Activated B cell treated with CpG ODN at 0.5 μM for 24 hours (primary cell): ENCODE results near the gene MAP7D3. TPM values are rescaled to one million over a fixed set of nuclear protein-coding genes. Genes with fewer than 3 reads are reported as not detected.
"Not testable (repeated sequence)": the region's sequence is repeated elsewhere in the genome, so short reads cannot be mapped to it uniquely, and the experiment has no call there.

Experiments used
- ATAC-seq: fragments of 200-7000 bp; cut with Tn5 transposase; one replicate; pipeline ENCODE4 v1.10.0; 2021; ENCODE audit warnings: low read depth, mild to moderate bottlenecking, moderate library complexity
- CTCF ChIA-PET: fragments of 350-600 bp; sonication (Branson Sonifier 250); formaldehyde crosslinking; loops from one replicate; lab custom pipeline; 2021; ENCODE audit warnings: antibody characterized with exemption; lab: Charles Lee
- POLR2A ChIA-PET: fragments of 350-600 bp; sonication (Branson Sonifier 250); formaldehyde crosslinking; loops from one replicate; lab custom pipeline; 2021; ENCODE audit warnings: antibody characterized with exemption; lab: Charles Lee
- DNase-seq: peaks from one replicate; pipeline ENCODE4 v3.0.0; 2022
- H3K27ac Mint-ChIP-seq: one replicate; pipeline ENCODE4 v1.8.0; 2020; ENCODE audit warnings: mixed read lengths
- H3K27me3 Mint-ChIP-seq: one replicate; pipeline ENCODE4 v1.8.0; 2021; ENCODE audit warnings: mixed read lengths
- H3K36me3 Mint-ChIP-seq: one replicate; pipeline ENCODE4 v1.8.0; 2021; ENCODE audit warnings: low read depth, mixed read lengths
- H3K4me1 Mint-ChIP-seq: one replicate; pipeline ENCODE4 v1.8.0; 2021; ENCODE audit warnings: mixed read lengths
- H3K4me3 Mint-ChIP-seq: one replicate; pipeline ENCODE4 v1.8.0; 2020; ENCODE audit warnings: mild to moderate bottlenecking, mixed read lengths
- H3K9me3 Mint-ChIP-seq: one replicate; pipeline ENCODE4 v1.8.0; 2020; ENCODE audit warnings: mixed read lengths
- CTCF ChIP-seq: fragments of 200-600 bp; IDR thresholded peaks from one replicate; pipeline ENCODE4 v1.8.0; 2022; ENCODE audit warnings: antibody characterized with exemption, mild to moderate bottlenecking
- intact Hi-C: fragments of 100-400 bp; cut with micrococcal nuclease; formaldehyde crosslinking; loops from one replicate; pipeline ENCODE4 v1.15.1; 2024
- total RNA-seq: library from RNA; stranded (reverse); gene quantifications from 2 replicates; pipeline ENCODE4 v1.2.3, GENCODE V29; 2022

MAP7D3 gene
- total RNA-seq, 1 donor from 2014 or later: 12.2 TPM

GRCh38 chrX:136250191-136251040, 784 bp downstream of the MAP7D3 start:
- Mint-ChIP-seq H3K4me3 (peak overlapping the region; percentile 80), H3K9me3 (no peaks in the 10 kb centered on the region), H3K4me1 (peaks cover 6% of the 10 kb centered on the region), H3K27me3 (no peaks in the 10 kb centered on the region), H3K27ac (peak overlapping the region; percentile 50), H3K36me3 (peaks cover 5% of the 10 kb centered on the region)
- DNase-seq: no peak
- no peak for TF ChIP-seq CTCF
- CTCF ChIA-PET: no interaction called here
- POLR2A ChIA-PET: no interaction called here
- intact Hi-C loops: loop anchor here (1.0 to 5.0 kb wide), 6 partner anchors 22 to 442 kb away; partner anchors contain the start of gene SLC9A6
- ATAC-seq: peak; percentile 51

- no peaks in the 10 kb centered on the region for H3K27me3 Mint-ChIP-seq
- TF ChIP-seq CTCF: no peak
- H3K27ac Mint-ChIP-seq: no peak overlapping the region
- no peak overlapping the region for H3K4me3 Mint-ChIP-seq
- ChIA-PET CTCF (interaction anchor here (1.5 kb wide), 1 partner anchor 218 kb away, joined by 3 read pairs; no protein-coding TSS in a partner anchor), POLR2A (no interaction called here)
- H3K36me3 Mint-ChIP-seq: peaks cover 38% of the 10 kb centered on the region
- no peaks in the 10 kb centered on the region for H3K9me3 Mint-ChIP-seq
- peaks cover 3% of the 10 kb centered on the region for H3K4me1 Mint-ChIP-seq
- DNase-seq (no peak), ATAC-seq (no peak)
- intact Hi-C loops: no loop called here
These were observed 5.0 kb downstream of the MAP7D3 start for GRCh38 chrX:136246201-136246600.

GRCh38 chrX:136237849-136238248, 13.4 kb downstream of the MAP7D3 start:
- H3K4me3 Mint-ChIP-seq, CTCF ChIA-PET, ATAC-seq, intact Hi-C loops, H3K27me3 Mint-ChIP-seq, H3K4me1 Mint-ChIP-seq, DNase-seq, H3K27ac Mint-ChIP-seq, POLR2A ChIA-PET, H3K9me3 Mint-ChIP-seq: not testable (repeated sequence)
- H3K36me3 Mint-ChIP-seq: peaks cover 56% of the 10 kb centered on the region

GRCh38 chrX:136237074-136237473, 14.1 kb downstream of the MAP7D3 start:
- no peak for TF ChIP-seq CTCF
- peaks cover 50% of the 10 kb centered on the region for H3K36me3 Mint-ChIP-seq
- intact Hi-C loops: no loop called here
- H3K4me3 Mint-ChIP-seq: no peak overlapping the region
- ChIA-PET CTCF (no interaction called here), POLR2A (no interaction called here)
- H3K27me3 Mint-ChIP-seq: no peaks in the 10 kb centered on the region
- DNase-seq: no peak
- H3K9me3 Mint-ChIP-seq: no peaks in the 10 kb centered on the region
- no peak for ATAC-seq
- no peaks in the 10 kb centered on the region for H3K4me1 Mint-ChIP-seq
- no peak overlapping the region for H3K27ac Mint-ChIP-seq

GRCh38 chrX:136228839-136229207, 22.4 kb downstream of the MAP7D3 start:
- Mint-ChIP-seq H3K9me3 (no peaks in the 10 kb centered on the region), H3K27me3 (no peaks in the 10 kb centered on the region), H3K27ac (peak overlapping the region; percentile 87), H3K4me1 (peaks cover 33% of the 10 kb centered on the region), H3K36me3 (peaks cover 42% of the 10 kb centered on the region), H3K4me3 (peak overlapping the region; percentile 52)
- TF ChIP-seq CTCF: no peak
- CTCF ChIA-PET: no interaction called here
- DNase-seq (no peak), ATAC-seq (peak; percentile 57)
- intact Hi-C loops: loop anchor here (1.0 to 5.0 kb wide), 2 partner anchors 21 to 82 kb away; partner anchors contain the start of gene FHL1
- POLR2A ChIA-PET: interaction anchor here (0.6 kb wide), 1 partner anchor 35 kb away, joined by 11 read pairs; no protein-coding TSS in a partner anchor
